NCI-H526 (cell line): Measurements from ENCODE around the gene ZFP57.

Source experiments
- DNase-seq, 2 experiments: peaks; one replicate each; lab custom pipeline; 2025; lab: John Stamatoyannopoulos, UW

The ZFP57 gene

DNA sequence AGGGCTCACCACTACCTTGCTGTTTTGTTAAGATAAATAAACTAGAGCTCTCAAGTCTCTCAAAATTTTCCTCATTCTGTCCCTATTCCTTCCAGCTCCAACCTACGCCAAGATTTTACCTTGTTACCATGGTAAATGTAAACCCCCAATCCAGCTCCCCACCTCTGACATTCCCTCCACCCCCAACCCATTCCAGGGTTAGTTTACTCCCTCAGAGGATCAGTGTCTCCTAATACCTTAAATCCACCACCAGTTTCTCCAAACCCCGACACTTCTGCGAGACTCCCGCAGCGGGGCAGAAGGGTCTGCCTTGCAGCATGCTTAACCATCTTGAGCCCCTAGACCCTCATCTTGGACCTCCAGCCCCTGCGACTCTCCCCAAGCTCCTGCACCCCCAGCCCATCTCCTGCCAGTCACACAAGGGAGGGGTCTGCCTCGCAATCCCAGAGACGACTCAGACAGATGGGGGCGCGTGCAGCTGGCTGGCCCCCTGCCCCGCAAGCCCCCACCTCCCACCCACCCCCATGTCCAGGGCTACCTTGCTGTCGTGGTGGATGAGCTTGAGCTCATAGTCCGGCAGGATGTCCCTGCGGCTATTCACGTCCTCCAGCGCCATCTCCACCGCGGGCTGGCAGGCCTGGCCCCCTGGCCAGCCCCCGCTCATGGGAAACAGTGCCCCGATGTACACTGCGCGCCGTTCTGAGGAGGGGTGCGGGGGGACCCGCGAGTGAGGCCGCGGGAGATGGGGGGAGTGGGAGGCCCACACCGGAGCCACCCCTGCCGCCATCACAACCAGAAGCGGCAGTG is 53.8 kb downstream of the ZFP57 start:
- no peak for DNase-seq

DNA sequence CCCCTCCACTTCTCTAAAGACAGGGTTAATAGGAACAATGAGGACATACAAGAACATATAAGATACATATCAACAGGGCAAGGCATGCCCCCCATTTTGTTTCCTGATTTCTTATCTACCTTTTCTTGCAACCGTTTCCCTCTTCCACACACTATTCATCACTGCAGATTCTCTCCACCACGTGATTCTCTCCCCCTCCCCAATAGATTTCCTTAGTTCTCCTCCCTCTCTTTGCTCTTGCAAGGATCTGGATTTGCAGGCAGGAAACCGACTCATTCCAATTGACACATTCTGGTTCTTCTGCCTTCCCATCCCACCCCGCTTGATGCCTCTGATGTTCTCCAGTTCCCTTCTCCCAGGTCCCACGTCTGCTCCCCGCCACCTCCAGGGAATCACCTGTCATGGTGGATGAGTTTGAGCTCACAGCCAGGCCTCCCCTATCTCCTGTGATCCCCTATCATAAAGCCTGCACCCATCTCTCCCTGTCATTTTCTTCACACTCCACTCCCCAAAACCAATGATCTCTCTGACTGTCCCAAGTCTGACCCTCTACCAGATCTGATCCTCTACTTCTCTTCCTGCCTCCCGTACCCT is 55.5 kb downstream of the ZFP57 start:
- DNase-seq, result no peak

DNA sequence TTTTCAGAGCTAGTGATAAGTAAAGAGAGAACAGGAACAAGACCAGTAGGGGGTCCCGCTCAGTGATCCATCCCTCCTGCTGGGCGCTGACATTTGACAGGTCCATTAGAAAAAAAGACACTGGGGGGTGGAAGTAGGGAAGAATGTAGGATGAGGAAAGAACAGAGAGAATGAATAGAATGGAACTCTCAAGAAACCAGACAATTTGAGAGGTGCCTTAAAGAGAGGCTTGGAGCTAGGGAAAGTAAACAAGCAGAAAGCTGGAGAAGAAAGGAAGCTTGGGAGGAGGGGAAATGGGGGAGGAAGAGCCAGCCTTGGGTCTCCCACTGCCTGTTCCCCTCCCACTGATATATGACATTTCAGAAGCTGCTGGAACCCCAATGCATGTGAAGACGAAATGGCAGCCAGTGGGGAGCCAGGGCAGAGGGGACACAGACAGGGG is 56.4 kb downstream of the ZFP57 start:
- no peak for DNase-seq
